Psoas muscle (tissue), 8 donors: Measurements from ENCODE around the gene ICAM3. TPM values are rescaled to one million over a fixed set of nuclear protein-coding genes. Genes with fewer than 3 reads are reported as not detected.

Source experiments
- ATAC-seq, 4 donors: fragments of 200-7000 bp; cut with Tn5 transposase; one replicate each; pipeline ENCODE4 v1.9.1; 2020; ENCODE audit warnings: moderate library complexity in 3 of 4, mild to moderate bottlenecking in 2 of 4
- DNase-seq, 2 donors: peaks; one replicate each; pipeline ENCODE4 v3.0.0-alpha.2; 2020
- H3K27ac ChIP-seq: fragments of 200-600 bp; one replicate; pipeline ENCODE4 v1.8.0; 2022
- H3K27me3 ChIP-seq, 3 donors: fragments of 200-600 bp in 1 of 3; one replicate each; pipeline versions ENCODE4 v1.6.1 to v1.8.0; 2013 to 2022; ENCODE audit warnings: low read length in 2 of 3, mild to moderate bottlenecking in 2 of 3, moderate library complexity in 1 of 3; ENCODE audit not compliant: insufficient read depth in 3 of 3
- H3K36me3 ChIP-seq, 2 donors: fragments of 200-600 bp in 1 of 2; one replicate each; pipeline versions ENCODE4 v1.6.1 to v1.8.0; 2013 to 2022; ENCODE audit warnings: low read depth in 1 of 2, mild to moderate bottlenecking in 1 of 2, moderate library complexity in 1 of 2; ENCODE audit not compliant: insufficient read depth in 1 of 2
- H3K4me1 ChIP-seq: fragments of 200-600 bp; one replicate; pipeline ENCODE4 v1.8.0; 2022
- H3K4me3 ChIP-seq: fragments of 200-600 bp; one replicate; pipeline ENCODE4 v1.8.0; 2022; ENCODE audit warnings: mild to moderate bottlenecking
- H3K9me3 ChIP-seq: fragments of 200-600 bp; one replicate; pipeline ENCODE4 v1.8.0; 2022
- CTCF ChIP-seq: fragments of 200-600 bp; IDR thresholded peaks from one replicate; pipeline ENCODE4 v1.8.0; 2022; ENCODE audit warnings: antibody characterized with exemption
- WGBS, 3 donors: extraction: QIAGEN DNeasy Blood & Tissue Kit; methylation state at CpG; one replicate each; pipeline versions ENCODE4 v1.1.6 to v1.1.7; 2013; 5-methylcytosine and 5-hydroxymethylcytosine counted together
- intact Hi-C, 2 donors: fragments of 100-400 bp; cut with DNase I; formaldehyde crosslinking; loops; one replicate each; pipeline versions ENCODE4 v1.11.0 to v1.14.2; 2022
- polyA plus RNA-seq, 3 donors: library from polyadenylated mRNA; stranded (reverse); fragments of 200-250 nt; gene quantifications; one replicate each; pipeline ENCODE4 v1.2.3, GENCODE V29; 2013
- total RNA-seq, 4 donors: library from RNA; stranded (reverse); fragmentation: NEBNext Ultra II Directional in 2 of 4; extraction: Animal tissue kit (Norgen Biotek cat#: 25700) in 2 of 4; gene quantifications; one replicate each; pipeline versions ENCODE4 v1.2.1 to v1.2.4, GENCODE V29; 2021 to 2023
- donor health status: healthy with polysubstance abuse.
- donor health status: DM: no; HTN: no; CAD: no; lungs with moderate emphysema.
- donor health status: Bipolar disorder and iron deficiency.
- donor health status: healthy.
- donor health status: DM: yes; HTN: yes; CAD: no.
- donor health status: DM: no; HTN: no; CAD: no.
- donor health status: DM: no; HTN: no; CAD: no.
- donor health status: DM: yes; HTN: yes; CAD: no.

ICAM3 gene
- total and polyA plus RNA-seq, 7 donors, result 6.4 to 10.1 (median 8.4) TPM

DNA sequence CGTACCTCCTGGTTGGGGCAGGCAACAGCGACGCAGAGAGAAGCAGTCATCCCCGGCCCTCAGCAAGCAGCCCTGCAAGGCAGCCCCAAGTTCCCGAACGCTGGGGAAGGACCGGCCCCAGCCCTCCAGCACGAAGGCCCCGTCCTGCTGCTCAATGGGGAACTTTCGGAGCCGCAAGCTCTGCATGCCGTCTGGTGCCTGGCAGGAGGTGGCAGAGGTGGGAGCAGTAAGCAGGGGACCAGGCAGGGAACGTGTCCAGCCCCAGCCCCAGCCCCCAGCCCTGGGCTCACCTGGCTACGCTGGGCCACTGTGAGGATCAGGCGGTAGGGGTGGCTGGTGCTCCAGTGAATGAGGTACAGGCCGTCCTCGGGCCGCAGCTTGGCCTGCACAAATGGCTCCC lies 22.8 kb upstream of the ICAM3 start:
- ATAC-seq (no peak), DNase-seq (no peak)
- TF ChIP-seq CTCF, result no peak
- no peaks in the 10 kb centered on the region for H3K9me3 ChIP-seq
- no peak overlapping the region for H3K4me3 ChIP-seq
- H3K4me1 ChIP-seq, result no peaks in the 10 kb centered on the region
- H3K27me3 ChIP-seq, result no peaks in the 10 kb centered on the region
- WGBS, 3 donors, result 93 to 96% (median 94%) methylated on average over 14 to 18 of the region's 18 CpGs
- H3K27ac ChIP-seq, result no peak overlapping the region
- peaks cover 13 to 86% of the 10 kb centered on the region in 2 donors for H3K36me3 ChIP-seq
- intact Hi-C loops, result no loop called here

DNA sequence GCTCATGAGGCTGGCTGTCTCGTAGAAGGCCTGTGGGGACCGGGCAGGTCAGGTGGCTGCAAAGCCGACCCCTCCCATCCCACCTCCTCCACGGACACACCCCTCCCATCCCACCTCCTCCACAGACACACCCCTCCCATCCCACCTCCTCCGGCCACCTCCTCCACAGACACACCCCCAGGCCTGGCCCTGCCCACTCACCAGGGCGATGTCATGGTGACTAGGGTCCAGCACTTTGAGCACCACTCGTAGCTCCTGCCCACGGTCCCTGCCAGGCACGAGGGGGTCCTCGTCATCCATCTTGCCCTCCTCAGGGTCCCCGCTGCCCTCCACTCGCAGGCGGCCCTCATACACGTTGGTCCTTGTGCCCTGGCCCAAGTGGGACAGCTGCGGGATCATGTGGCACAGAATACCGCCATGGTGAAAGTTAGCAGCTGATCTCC lies 22.2 kb upstream of the ICAM3 start:
- Histone ChIP-seq H3K27me3 (no peaks in the 10 kb centered on the region), H3K36me3 (peaks cover 13 to 86% of the 10 kb centered on the region in 2 donors), H3K27ac (no peak overlapping the region), H3K4me3 (no peak overlapping the region), H3K4me1 (no peaks in the 10 kb centered on the region), H3K9me3 (no peaks in the 10 kb centered on the region)
- ATAC-seq (no peak), DNase-seq (no peak)
- 79 to 85% (median 80%) methylated on average over 16 of the region's 16 CpGs for WGBS, 3 donors
- intact Hi-C loops, result no loop called here
- TF ChIP-seq CTCF, result no peak

- Histone ChIP-seq H3K4me3 (no peak overlapping the region), H3K9me3 (no peaks in the 10 kb centered on the region), H3K27me3 (no peaks in the 10 kb centered on the region), H3K27ac (no peak overlapping the region), H3K4me1 (no peaks in the 10 kb centered on the region), H3K36me3 (peaks cover 7 to 79% of the 10 kb centered on the region in 2 donors)
- intact Hi-C loops, result no loop called here
- ATAC-seq (no peak), DNase-seq (no peak)
- WGBS, 3 donors, result 93 to 99% (median 94%) methylated on average over 12 of the region's 12 CpGs
- no peak for TF ChIP-seq CTCF
These were observed 17.0 kb upstream of the ICAM3 start for GRCh38 chr19:10356431-10356830.

DNA sequence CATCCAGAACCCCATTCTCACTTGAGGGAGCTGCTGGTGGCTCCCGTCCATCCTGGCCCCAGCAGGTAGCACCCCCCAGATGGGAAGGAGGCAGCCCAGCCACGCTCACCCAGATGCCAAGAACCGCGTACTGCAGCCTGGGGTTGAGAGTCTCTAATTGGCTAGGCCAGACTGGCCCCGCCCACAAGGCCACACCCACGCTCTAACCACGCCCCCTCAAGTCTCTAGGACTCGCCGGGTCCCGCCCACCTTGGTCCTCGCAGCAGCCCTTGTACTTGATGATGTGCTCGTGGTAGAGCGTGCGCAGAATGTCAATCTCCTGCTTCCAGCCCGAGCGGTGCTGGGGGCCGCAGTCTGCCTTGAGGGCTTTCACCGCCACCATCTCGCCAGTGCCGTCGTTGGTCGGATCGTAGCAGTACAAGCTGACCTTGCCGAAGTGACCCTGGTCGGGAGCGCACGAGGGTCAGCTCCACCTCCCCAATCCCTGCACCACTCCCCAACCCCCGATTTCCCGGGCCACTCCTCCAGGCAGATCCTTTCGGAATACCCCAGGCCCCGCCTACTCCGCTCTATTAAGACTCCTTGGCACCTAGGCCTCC lies 14.5 kb upstream of the ICAM3 start:
- peak; percentile 40 to 79 (median 68) for ATAC-seq
- DNase-seq, result peak; percentile 62 to 85
- intact Hi-C loops, result no loop called here
- Histone ChIP-seq H3K27me3 (no peaks in the 10 kb centered on the region), H3K27ac (no peak overlapping the region), H3K4me1 (no peaks in the 10 kb centered on the region), H3K4me3 (peak overlapping the region; percentile 18), H3K9me3 (no peaks in the 10 kb centered on the region), H3K36me3 (peaks cover 4 to 88% of the 10 kb centered on the region in 2 donors)
- 79 to 83% (median 79%) methylated on average over 32 of the region's 32 CpGs for WGBS, 3 donors
- TF ChIP-seq CTCF, result no peak
